GM08714 (cell line): ENCODE data around the gene PRMT7.

Experiments
- H3K4me3 ChIP-seq: fragments of 200-500 bp; sonication (Bioruptor generic); 2 replicates; pipeline ENCODE4 v1.5.1; 2014; ENCODE audit warnings: mild to moderate bottlenecking, low read length, inconsistent platforms
- ZNF274 ChIP-seq: IDR thresholded peaks from 2 replicates; pipeline ENCODE4 v1.6.1; 2012; ENCODE audit warnings: mild to moderate bottlenecking, low read depth, low read length

Gene PRMT7

GRCh38 chr16:68382296-68382718 lies 71.5 kb downstream of the PRMT7 start:
- no peak overlapping the region for H3K4me3 ChIP-seq
- no peak for TF ChIP-seq ZNF274

- no peak overlapping the region for H3K4me3 ChIP-seq
- no peak for TF ChIP-seq ZNF274
These were observed 73.0 kb downstream of the PRMT7 start for GRCh38 chr16:68383858-68384257.

GRCh38 chr16:68384288-68385161 lies 73.7 kb downstream of the PRMT7 start:
- no peak overlapping the region for H3K4me3 ChIP-seq
- no peak for TF ChIP-seq ZNF274

- no peak for TF ChIP-seq ZNF274
- H3K4me3 ChIP-seq: no peak overlapping the region
These were observed 74.6 kb downstream of the PRMT7 start for GRCh38 chr16:68385371-68385770.

GRCh38 chr16:68386628-68387027 lies 75.8 kb downstream of the PRMT7 start:
- TF ChIP-seq ZNF274: no peak
- H3K4me3 ChIP-seq: no peak overlapping the region

GRCh38 chr16:68387301-68387700 lies 76.5 kb downstream of the PRMT7 start:
- TF ChIP-seq ZNF274: no peak
- H3K4me3 ChIP-seq: no peak overlapping the region

GRCh38 chr16:68388124-68388523 lies 77.3 kb downstream of the PRMT7 start:
- TF ChIP-seq ZNF274: no peak
- H3K4me3 ChIP-seq: no peak overlapping the region

GRCh38 chr16:68389006-68389405 lies 78.2 kb downstream of the PRMT7 start:
- H3K4me3 ChIP-seq: no peak overlapping the region
- no peak for TF ChIP-seq ZNF274

GRCh38 chr16:68389750-68390371 lies 79.0 kb downstream of the PRMT7 start:
- no peak for TF ChIP-seq ZNF274
- H3K4me3 ChIP-seq: no peak overlapping the region

GRCh38 chr16:68393333-68393732 lies 82.5 kb downstream of the PRMT7 start:
- no peak for TF ChIP-seq ZNF274
- no peak overlapping the region for H3K4me3 ChIP-seq

GRCh38 chr16:68395167-68395786 lies 84.5 kb downstream of the PRMT7 start:
- no peak for TF ChIP-seq ZNF274
- no peak overlapping the region for H3K4me3 ChIP-seq

- no peak for TF ChIP-seq ZNF274
- no peak overlapping the region for H3K4me3 ChIP-seq
These were observed 85.0 kb downstream of the PRMT7 start for GRCh38 chr16:68395815-68396214.

GRCh38 chr16:68396481-68396880 lies 85.7 kb downstream of the PRMT7 start:
- H3K4me3 ChIP-seq: no peak overlapping the region
- no peak for TF ChIP-seq ZNF274

- TF ChIP-seq ZNF274: no peak
- no peak overlapping the region for H3K4me3 ChIP-seq
These were observed 86.9 kb downstream of the PRMT7 start for GRCh38 chr16:68397710-68398201.

GRCh38 chr16:68399456-68399855 lies 88.6 kb downstream of the PRMT7 start:
- H3K4me3 ChIP-seq: no peak overlapping the region
- TF ChIP-seq ZNF274: no peak
